GM21528 (cell line): ENCODE data around the gene AREL1.
"Not testable (repeated sequence)": the region's sequence is repeated elsewhere in the genome, so short reads cannot be mapped to it uniquely, and the experiment has no call there.

Source experiments
- ATAC-seq: cut with Tn5 transposase; IDR thresholded peaks from one replicate; pipeline ENCODE4 v1.9.1; 2021; ENCODE audit warnings: mild to moderate bottlenecking, moderate library complexity; ENCODE audit not compliant: unreplicated experiment, low FRiP score

The AREL1 gene

DNA sequence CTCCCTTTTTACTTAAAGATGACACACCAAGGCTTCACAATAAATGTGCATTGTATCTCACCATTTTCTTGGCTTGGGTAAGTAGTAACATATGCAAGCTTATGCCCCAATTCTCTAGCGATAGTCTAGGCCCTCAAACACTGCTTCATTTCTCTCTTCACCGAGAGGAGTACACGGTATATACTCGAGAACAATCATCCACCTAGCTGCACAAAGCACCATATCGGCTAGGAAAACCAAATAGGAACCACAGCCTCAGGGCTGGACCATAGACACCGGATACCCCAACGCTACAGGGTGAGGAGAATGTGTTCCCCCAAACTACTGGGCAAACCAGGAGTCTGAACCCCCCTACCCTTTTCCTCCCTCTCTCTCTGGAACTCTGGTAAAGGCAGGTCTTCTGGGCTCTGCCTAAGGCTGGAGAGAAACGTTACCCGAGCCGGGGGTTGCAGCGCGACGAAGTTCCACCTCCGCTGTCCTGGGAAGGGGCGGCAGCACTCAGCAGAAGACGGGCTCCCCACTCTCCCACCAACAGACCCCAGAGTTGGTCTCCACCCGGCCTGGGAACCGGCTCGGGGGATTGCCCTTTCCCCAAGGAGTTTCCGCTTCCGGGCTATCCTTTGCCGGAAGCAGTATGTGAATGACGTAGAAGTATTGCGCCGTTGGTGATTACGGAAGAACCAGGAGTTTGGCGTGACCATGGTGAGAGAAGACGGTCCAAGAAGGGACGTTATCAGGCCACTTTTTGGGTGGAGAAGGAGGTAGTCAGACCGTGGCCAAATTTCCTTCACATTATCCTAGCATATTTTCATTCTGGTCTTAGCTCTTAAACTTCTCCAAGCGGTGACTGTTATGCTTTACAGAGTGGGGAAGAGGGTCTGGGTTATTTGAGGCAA is at the start of gene AREL1, which contains the start of gene FCF1:
AREL1 (minus strand) TSS at position 582 of the 896 bp plus-strand sequence. CDS start 27,465 bp downstream, outside the sequence.
FCF1 (plus strand) TSS at position 646 of the 896 bp plus-strand sequence; CDS start at position 700, 54 bp downstream.
- peak; percentile 86 for ATAC-seq

GRCh38 chr14:74758505-74758904 is 45.6 kb upstream of the AREL1 start:
- ATAC-seq, result not testable (repeated sequence)

DNA sequence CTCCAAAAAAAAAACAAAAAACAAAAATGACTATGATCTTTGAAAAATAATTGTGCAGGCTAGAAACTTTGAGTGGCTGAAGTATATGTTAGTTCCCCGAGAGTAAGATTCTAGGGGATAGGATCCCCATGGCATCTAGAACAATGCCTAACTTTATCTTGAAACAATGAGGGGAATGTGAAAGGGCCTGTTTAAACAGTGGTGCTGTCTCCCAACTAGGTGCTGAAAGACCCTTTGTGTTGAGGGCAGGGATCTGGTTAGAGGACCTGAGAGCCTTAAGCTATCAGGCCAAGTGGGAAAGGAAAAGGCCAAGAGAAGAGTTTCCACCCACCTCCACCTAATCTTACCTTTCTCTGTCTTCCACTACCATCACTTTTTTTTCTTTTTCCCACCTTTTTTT is 43.4 kb upstream of the AREL1 start:
- ATAC-seq, result no peak

- no peak for ATAC-seq
These were observed 42.0 kb upstream of the AREL1 start for GRCh38 chr14:74754899-74755298.

DNA sequence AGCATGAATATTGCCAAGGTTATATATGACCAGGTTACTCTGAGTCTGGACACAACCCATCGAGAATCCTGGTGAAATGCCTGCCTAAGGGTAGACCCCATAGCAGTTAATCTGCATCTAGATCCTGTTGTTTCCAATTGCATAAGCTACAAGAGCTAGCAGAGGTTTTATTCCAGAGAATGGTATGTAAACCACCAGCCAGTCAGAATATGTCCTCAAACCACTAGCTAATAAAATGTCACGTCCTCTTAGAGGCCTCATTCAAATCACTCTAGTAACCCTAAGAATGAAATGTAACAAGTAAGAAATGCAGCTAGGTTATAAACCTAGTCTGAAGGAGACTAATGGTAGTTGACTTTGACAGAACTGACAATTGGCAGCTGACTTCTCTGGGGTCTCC is 41.3 kb upstream of the AREL1 start:
- no peak for ATAC-seq

- ATAC-seq, result no peak
These were observed 34.4 kb upstream of the AREL1 start for GRCh38 chr14:74747237-74747636.

DNA sequence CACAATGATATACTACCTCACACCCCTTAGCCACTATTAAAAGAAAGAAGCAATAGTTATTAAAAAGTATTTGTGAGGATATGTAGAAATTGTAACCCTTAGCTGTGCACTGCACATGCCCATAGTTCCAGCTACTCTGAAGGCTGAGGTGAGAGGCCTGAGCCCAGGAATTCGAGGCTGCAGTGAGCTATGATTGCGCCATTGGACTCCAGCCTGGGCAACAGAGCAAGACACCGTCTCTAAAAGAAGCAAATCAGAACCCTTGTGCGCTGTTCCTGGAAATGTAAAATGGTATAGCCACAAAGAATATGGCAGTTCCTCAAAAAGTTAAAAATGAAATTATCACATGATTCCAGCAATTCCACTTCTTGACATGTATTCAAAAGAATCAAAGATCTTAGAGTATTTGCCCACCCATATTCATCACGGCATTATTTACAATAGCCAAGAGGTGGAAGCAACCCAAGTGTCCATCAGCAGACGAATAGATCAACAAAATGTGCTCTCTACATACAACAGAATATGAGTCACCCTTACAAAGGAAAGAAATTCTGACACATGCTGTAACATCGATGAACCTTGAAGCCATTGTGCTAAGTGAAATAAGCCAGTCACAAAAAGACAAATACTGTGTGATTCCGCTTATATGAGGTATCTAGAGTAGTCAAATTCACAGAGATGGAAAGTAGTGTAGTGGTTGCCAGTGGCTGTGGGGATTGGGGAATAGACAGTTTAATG is 26.6 kb upstream of the AREL1 start:
- ATAC-seq, result no peak

DNA sequence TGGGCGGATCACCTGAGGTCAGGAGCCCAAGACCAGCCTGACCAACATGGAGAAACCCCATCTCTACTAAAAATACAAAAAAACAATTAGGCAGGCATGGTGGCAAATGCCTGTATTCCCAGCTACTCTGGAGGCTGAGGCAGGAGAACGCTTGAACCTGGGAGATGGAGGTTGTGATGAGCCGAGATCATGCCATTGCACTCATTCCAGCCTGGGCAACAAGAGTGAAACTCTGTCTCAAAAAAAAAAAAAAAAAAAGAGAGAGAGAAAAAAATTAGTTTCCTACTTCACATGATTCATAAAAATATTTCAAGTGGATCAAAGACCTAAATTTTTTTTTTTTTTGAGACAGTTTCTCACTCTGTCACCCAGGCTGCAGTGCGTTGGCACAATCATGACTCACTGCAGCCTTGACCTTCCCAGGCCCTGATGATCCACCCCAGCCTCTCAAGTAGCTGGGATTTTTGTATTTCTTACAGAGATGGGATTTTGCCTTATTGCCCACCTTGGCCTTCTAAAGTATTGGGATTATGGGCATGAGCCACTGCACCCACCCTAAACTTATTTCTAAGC is 25.0 kb upstream of the AREL1 start:
- ATAC-seq, result no peak

DNA sequence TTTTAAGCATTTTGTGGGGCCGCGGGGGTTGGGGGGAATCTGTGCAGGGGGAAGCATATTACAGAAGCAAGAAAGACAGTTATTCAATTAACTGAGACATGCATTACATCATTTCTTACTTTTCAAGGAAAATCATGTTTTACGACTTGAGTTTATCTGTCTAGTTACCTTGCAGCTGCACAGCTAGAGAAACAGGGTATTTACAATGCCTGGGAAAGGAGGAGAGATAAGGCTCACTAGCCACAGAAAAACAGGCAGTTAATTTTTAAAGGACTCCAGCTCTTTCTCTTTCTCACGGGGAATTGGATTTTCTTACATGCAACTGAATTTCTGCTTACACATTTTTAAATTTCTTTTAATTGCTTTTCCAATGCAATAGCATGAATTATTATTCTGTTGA is 22.2 kb upstream of the AREL1 start:
- no peak for ATAC-seq

- no peak for ATAC-seq
These were observed 20.3 kb upstream of the AREL1 start for GRCh38 chr14:74733221-74733620.

DNA sequence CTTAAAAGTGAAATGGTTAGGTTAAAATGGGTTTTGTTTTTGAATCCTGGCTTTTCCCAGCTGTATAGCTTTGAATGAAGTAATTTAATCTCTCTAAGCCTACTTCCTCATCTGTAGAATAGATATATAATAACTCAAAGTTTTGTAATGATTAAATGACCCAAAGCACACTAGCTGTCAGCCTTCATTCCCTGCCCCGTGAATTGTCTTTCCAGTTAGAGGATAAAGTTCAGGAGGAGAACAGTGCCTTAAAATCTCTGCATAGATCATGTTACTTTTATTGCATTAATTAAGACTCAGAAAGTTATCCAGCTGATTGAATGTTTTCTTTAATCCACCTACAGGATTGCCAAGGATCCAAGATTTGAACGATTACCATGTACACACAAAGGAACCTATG is 19.5 kb upstream of the AREL1 start:
- ATAC-seq, result no peak

- ATAC-seq, result no peak
These were observed 10.3 kb upstream of the AREL1 start for GRCh38 chr14:74723134-74723533.

DNA sequence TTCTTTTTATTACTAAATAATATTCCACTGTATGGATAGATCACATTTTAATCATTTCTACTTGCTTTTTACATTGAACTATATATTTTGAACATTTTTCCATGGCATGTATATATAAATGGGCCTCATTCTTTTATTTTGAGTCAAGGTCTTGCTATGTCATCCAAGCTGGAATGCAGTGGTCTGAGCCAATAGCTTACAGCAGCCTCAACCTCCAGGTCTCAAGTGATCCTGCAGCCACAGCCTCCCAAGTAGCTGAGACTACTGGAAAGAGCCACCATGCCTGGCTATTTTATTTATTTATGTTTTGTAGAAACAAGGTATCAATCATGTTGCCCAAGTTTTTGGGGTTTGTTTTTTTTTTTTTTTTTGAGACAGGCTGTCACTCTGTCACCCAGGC is 7.6 kb upstream of the AREL1 start:
- ATAC-seq, result no peak

- ATAC-seq, result no peak
These were observed 485 bp upstream of the AREL1 start for GRCh38 chr14:74713395-74713735.

- ATAC-seq, result no peak
These were observed 1.2 kb downstream of the AREL1 start for GRCh38 chr14:74711651-74712050.

DNA sequence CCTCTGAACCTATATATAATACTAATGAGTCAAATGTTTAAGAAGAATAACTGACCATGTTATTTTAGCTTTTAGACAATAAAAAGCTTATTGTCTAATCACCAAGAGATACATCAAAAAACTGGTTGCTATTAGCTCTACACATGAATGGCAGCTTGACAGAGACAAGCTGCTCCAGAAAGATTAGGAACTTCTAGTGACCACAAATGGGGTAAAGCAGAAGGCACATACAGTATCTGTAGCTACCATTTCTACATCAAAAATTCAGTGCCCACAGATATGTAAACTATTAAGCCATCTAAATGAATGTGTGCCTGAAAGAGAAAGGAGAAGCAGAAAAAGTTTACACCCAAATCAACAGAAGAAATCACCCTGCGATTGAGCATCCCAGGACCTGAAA is 2.4 kb downstream of the AREL1 start:
- no peak for ATAC-seq

- ATAC-seq, result no peak
These were observed 7.0 kb downstream of the AREL1 start for GRCh38 chr14:74705613-74706500.

DNA sequence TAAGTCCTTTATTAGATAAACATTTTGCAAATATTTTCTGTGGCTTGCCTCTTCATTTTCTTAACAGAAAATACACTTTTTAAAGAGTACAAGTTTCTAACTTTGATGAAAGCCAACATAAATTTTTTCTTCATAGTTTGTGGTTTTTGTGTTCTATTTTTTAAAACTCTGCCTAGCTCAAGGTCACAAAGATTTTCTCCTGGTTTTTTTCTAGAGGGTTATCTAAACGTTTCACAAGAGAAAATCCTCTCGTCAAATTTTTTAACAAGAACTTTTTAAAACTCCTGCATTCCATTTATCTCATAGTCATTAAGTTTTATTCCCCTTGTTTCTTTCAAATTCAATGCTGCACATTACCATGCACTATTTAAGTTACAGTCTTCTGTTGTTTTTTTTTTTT is 8.2 kb downstream of the AREL1 start:
- ATAC-seq, result no peak

DNA sequence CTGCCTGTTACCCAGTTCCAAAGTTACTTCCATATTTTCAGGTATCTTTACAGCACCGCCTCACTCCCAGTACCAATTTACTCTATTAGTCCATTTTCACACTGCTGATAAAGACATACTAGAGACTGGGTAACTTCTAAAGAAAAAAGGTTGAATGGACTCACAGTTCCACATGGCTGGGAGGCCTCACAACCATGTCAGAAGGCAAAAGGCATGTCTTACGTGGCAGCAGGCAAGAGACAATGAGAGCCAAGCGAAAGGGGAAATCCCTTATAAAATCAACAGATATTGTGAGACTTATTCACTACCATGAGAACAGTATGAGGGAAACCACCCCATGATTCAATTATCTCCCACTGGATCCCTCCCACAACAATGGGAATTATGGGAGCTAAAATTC is 9.8 kb downstream of the AREL1 start:
- no peak for ATAC-seq

DNA sequence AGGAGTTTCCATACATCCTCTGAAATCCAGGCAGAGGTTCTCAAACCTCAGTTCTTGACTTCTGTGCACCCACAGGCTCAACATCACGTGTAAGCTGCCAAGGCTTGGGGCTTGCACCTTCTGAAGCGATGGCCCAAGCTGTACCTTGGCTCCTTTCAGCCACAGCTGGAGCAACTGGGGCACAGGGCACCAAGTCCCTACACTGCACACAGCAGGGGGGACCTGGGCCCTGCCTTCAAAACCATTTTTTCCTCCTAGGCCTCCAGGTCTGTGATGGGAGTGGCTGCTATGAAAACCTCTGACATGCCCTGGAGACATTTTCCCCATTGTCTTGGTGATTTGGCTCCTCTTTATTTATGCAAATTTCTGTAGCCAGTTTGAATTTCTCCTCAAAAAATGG is 10.6 kb downstream of the AREL1 start:
- ATAC-seq, result no peak
